GM21529 (cell line): ENCODE measurements around the gene GZMM.
"Not testable (repeated sequence)": the region's sequence is repeated elsewhere in the genome, so short reads cannot be mapped to it uniquely, and the experiment has no call there.

Experiments used
- ATAC-seq: cut with Tn5 transposase; IDR thresholded peaks from one replicate; pipeline ENCODE4 v1.9.1; 2021; ENCODE audit not compliant: unreplicated experiment

Gene GZMM

GRCh38 chr19:580274-580835 lies 36.5 kb downstream of the GZMM start:
- ATAC-seq, result no peak

GRCh38 chr19:581399-582111 lies 37.7 kb downstream of the GZMM start:
- ATAC-seq, result no peak

- no peak for ATAC-seq
Observed at GRCh38 chr19:582497-583197, 38.8 kb downstream of the GZMM start.

GRCh38 chr19:583198-583967 lies 39.5 kb downstream of the GZMM start:
- no peak for ATAC-seq

- no peak for ATAC-seq
Observed at GRCh38 chr19:583968-584239, 40.1 kb downstream of the GZMM start.

- ATAC-seq, result no peak
Observed at GRCh38 chr19:584240-585001, 40.6 kb downstream of the GZMM start.

GRCh38 chr19:585146-585545 lies 41.3 kb downstream of the GZMM start:
- ATAC-seq, result not testable (repeated sequence)

GRCh38 chr19:585551-586110 lies 41.8 kb downstream of the GZMM start:
- ATAC-seq, result no peak

GRCh38 chr19:588093-588740 lies 44.4 kb downstream of the GZMM start:
- no peak for ATAC-seq

- ATAC-seq, result no peak
Observed at GRCh38 chr19:588741-589692, 45.2 kb downstream of the GZMM start.

- ATAC-seq, result no peak
Observed at GRCh38 chr19:589693-590395, 46.0 kb downstream of the GZMM start, which contains the start of gene HCN2. Gene HCN2 (plus strand): TSS chr19:589881. CDS start chr19:589946, 65 bp downstream.

GRCh38 chr19:590396-590745 lies 46.5 kb downstream of the GZMM start:
- no peak for ATAC-seq

GRCh38 chr19:590750-591098 lies 46.9 kb downstream of the GZMM start:
- ATAC-seq, result no peak

- ATAC-seq, result no peak
Observed at GRCh38 chr19:591099-591958, 47.5 kb downstream of the GZMM start.

- ATAC-seq, result no peak
Observed at GRCh38 chr19:592101-592500, 48.2 kb downstream of the GZMM start.

- no peak for ATAC-seq
Observed at GRCh38 chr19:593055-593454, 49.2 kb downstream of the GZMM start.

- ATAC-seq, result no peak
Observed at GRCh38 chr19:593505-593904, 49.7 kb downstream of the GZMM start.
